ENCODE results near the gene PLA2G12A.
"Not testable (repeated sequence)": the region's sequence is repeated elsewhere in the genome, so short reads cannot be mapped to it uniquely, and the experiment has no call there.

Gene PLA2G12A

GRCh38 chr4:109728385-109728784 lies 1.5 kb downstream of the PLA2G12A start:
- DNase-seq (ENCODE audit: low read depth) = no peak

GRCh38 chr4:109723110-109723509 lies 6.8 kb downstream of the PLA2G12A start:
- no peak for DNase-seq (ENCODE audit: low read depth)

- DNase-seq (ENCODE audit: low read depth) = no peak
Measured at GRCh38 chr4:109722357-109722756, 7.5 kb downstream of the PLA2G12A start.

GRCh38 chr4:109721033-109721432 lies 8.8 kb downstream of the PLA2G12A start:
- no peak for DNase-seq (ENCODE audit: low read depth)

DNA sequence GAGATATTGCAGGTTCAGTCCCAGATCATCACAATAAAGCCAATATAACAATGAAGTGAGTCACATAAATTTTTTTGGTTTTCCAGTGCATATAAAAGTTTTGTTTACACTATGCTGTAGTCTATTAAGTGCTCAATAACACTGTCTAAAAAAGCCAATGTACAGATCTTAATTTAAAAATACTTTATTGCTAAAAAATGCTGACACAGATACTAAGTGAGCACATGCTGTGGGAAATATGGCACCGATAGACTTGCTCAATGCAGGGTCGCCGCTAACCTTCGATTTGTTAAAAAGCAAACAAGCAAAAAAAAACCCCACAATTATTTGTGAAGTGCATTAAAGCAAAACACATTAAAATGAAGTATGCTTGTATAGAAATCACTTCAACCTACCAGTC lies 10.3 kb downstream of the PLA2G12A start:
- DNase-seq (ENCODE audit: low read depth) = no peak

GRCh38 chr4:109718759-109719158 lies 11.1 kb downstream of the PLA2G12A start:
- DNase-seq (ENCODE audit: low read depth) = no peak

DNA sequence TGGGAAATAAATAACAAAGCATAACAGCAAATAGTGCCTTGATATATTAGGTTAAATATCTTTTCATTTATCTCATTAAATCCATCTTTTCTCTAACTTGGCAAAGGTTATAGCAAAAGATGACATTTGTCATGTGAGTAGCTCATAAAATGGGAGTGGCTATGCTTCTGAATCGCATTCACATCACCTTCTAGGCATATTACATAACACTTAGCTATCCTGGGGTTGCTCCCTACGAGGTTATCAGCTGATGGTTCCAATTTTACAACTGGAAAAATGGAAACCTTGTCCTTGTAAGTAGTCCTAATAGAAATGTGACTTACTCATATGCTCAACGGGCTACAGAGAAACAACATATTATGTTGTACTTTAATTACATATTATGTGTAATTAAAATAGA lies 16.4 kb downstream of the PLA2G12A start:
- DNase-seq (ENCODE audit: low read depth) = no peak

DNA sequence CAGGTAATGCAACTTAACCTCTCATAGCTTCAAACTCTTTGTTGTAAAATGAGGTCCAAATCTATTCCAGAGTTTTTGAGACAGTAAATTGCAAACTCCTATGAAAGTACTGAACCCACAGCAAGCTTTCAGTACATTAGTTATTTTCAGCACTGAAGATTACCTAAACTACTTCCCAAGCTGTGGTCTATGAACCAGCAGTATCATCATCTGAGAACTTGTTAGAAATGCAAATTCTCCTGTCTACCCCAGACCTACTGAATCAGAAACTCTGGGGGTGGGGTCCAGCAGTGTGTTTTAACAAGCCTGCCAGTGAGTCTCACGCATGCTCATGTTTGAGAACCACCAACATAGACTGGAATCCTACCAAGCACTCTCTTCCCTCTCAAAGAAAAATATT lies 20.9 kb downstream of the PLA2G12A start:
- no peak for DNase-seq (ENCODE audit: low read depth)

GRCh38 chr4:109708435-109708834 lies 21.4 kb downstream of the PLA2G12A start:
- DNase-seq (ENCODE audit: low read depth) = no peak

DNA sequence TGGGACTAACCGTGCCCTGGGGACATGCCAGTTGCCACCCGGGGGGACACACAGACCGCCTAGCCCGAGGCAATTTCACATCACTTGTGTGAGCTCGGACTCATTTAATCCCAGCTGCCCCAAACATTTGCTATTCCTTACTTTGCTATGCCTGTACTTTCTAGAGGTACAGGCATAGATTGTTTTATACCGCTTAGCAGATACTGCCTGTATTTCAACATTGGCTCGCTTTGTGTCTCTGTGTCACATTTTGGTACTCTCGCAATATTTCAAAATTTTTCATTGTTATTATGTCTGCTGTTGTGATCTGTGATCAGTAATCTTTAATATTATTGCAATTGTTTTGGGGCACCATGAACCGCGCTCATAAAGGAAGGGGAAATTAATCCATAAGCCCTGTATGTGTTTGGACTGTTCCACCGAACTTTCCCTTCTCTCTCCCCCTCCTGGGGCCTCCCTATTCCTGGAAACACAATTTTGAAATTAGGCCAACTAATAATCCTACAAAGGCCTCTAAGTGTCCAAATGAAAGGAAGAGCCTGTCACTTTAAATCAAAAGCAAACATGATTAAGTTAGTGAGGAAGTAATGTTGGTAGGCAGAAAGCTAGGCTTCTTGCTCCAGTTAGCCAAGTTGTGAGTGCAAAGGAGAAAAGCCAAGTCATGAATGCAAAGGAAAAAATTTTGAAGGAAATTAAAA lies 26.1 kb downstream of the PLA2G12A start:
- no peak for DNase-seq (ENCODE audit: low read depth)

- peak; percentile 50 for DNase-seq (ENCODE audit: low read depth)
Measured at GRCh38 chr4:109702950-109703663, 26.8 kb downstream of the PLA2G12A start, which contains the start of gene CASP6. TSS of gene CASP6 (minus strand) at chr4:109703445. CDS start at chr4:109703395, 50 bp downstream.

DNA sequence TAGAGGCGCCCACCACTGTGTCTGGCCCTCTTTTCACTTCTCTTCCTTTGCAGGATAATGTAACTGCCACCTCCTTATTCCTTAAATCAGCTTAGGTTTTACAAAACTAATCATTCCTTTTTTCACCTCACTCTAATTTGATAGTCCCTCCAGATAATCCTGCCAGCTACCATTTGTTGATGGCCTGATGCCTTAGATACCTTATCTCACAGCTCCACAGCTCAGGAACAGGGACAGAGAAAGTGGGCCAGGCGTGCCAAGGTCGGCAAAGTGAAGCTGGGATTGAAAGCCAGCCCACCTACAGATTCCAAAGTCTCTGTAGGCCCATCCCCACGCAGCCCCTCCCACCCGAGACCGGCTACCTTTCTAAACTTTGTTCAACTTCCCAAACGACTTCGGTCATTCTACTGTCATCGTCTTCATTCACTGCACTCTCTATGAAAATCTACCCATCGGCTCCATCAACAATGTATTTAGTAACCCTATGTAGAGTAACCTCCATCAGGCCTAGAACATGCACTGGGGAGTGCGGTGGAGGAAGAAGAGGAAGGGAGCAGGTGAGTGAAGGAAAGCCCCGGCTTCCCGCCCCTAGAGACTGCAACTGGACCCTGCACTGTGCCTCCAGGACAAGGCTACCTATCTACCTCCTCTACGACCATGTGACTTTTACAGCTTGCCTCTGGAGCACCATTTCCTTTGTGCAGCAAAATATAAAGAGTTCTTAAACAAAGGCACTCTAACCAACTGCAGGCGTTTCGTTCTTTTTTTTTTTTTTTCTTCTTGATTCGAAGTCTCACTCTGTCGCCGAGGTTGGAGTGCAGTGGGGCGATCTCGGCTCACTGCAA lies 28.1 kb downstream of the PLA2G12A start:
- DNase-seq (ENCODE audit: low read depth) = no peak

GRCh38 chr4:109699553-109700225 lies 30.2 kb downstream of the PLA2G12A start:
- DNase-seq (ENCODE audit: low read depth) = no peak

DNA sequence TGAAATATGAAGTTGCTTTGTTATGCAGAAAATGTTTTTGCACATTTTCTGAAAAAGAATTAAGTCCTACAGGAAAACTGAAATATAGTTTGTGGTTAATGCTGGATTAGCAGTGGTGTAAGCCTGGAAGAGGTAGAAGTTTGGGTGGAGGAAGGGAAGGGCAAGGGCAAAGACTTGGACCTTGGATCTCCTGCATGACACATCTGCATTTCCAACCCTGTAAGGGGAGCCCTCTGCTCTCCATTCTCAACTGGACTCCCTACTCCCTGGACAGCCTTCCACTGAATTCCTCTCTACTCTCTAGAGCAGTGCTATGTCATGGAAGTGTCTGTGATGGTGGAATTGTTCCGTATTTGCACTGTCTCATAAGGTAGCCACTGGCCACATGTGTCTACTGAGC lies 31.2 kb downstream of the PLA2G12A start:
- DNase-seq (ENCODE audit: low read depth) = no peak

GRCh38 chr4:109691411-109691920 lies 38.4 kb downstream of the PLA2G12A start:
- no peak for DNase-seq (ENCODE audit: low read depth)

DNA sequence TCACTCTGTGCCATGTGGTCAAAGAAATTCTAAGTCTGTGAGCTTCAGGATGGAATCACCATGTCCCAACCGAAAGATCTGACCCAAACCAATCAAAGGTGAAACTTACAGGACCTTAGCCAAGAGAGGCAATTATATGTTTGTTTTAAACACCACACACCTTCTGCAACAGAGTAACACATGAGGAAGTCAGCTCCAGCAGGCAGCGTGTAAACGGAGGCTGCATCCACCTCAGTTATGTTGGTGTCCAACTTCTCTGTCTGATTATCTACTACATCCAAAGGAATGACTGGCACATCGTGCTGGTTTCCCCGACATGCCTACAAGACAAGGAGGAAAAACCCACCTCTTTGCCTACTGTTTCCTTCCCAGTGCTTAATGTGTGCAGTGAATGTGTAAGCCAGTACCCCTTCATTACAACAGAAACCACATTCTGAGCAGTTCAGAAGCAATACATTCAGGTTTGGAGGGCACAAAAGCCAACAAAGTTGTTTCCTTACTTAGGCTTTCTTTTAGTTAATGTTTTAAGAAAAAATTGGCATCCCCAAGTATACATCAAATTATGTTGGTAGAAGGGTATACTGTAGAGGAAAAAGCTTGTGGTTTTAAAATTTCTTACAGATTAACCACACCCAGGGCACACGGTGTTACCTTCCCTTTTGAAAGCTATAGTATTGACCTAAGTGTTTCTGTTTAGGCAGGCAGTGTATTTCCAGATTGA lies 39.0 kb downstream of the PLA2G12A start:
- no peak for DNase-seq (ENCODE audit: low read depth)

DNA sequence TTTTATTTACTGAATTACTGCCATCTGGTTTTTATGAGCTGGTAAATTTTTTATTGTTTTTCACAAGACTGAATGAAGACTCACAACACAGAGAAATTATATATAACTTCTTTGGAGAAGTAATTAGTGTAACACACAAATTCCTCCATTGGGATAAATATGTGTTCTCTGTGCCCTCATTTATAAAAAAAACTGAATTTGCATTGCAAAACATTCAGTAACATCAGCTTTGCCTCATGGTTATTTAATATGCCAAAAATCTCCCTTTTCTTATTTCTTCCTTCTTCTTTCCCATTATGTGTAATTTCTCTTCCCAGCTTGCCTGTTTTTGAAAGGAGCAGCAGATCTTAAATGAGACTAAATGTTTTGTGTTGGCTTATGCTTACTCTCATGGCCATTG lies 45.1 kb downstream of the PLA2G12A start:
- no peak for DNase-seq (ENCODE audit: low read depth)

DNA sequence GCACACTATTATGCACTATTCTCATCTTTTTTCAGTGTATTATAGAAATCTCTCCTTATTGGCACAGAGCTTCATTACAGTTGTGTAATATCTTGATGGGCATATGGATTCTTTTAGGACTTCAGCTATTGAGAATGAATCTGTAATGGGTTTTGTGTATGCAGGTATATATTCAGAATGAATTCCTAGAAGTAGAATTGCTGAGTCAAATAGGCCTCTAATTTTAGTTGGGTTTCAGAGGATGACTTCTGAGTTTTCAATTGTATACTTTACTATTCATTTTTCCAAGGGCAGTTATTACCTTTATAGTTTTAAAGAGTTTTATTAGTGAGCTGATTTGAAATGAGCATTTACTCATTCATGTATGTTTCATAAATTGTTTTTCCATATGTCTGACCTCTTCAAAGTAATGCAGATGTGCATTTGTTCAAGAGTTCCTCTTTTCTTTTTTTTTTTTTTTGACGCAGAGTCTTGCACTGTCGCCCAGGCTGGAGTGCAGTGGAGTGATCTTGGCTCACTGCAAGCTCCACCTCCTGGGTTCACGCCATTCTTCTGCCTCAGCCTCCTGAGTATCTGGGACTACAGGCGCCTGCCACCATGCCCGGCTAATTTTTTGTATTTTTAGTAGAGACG lies 46.1 kb downstream of the PLA2G12A start:
- DNase-seq (ENCODE audit: low read depth) = no peak

GRCh38 chr4:109682875-109683274 lies 47.0 kb downstream of the PLA2G12A start:
- DNase-seq (ENCODE audit: low read depth) = no peak

- DNase-seq (ENCODE audit: low read depth) = not testable (repeated sequence)
Measured at GRCh38 chr4:109678925-109679324, 50.9 kb downstream of the PLA2G12A start.

GRCh38 chr4:109678472-109678871 lies 51.4 kb downstream of the PLA2G12A start:
- DNase-seq (ENCODE audit: low read depth) = not testable (repeated sequence)

Data from GM04504 (cell line).